HepG2 (cell line): ENCODE measurements around the gene LRFN2. TPM values are rescaled to one million over a fixed set of nuclear protein-coding genes. Genes with fewer than 3 reads are reported as not detected.
A peak's percentile ranks its signal among the peaks of the same experiment; 100 is the strongest.

Experiments used
- ATAC-seq: fragments of 200-7000 bp; cut with Tn5 transposase; 3 replicates; pipeline ENCODE4 v1.9.1; 2020; ENCODE audit warnings: mild to moderate bottlenecking, moderate library complexity
- BruUV-seq: library from RNA; stranded (reverse); fragments of 400-500 nt; replicated peaks from 2 replicates; lab custom pipeline; 2021; lab: Mats Ljungman, UMichigan
- CTCF ChIA-PET: fragments of 300-600 bp; formaldehyde crosslinking; extraction: SDS; loops from one replicate; lab custom pipeline; 2021; ENCODE audit warnings: low total read pairs, inconsistent platforms, low intra/inter-chr PET ratio; lab: Yijun Ruan, JAX
- POLR2A ChIA-PET: fragments of 350-600 bp; sonication (Branson Sonifier 250); formaldehyde crosslinking; loops from one replicate; lab custom pipeline; 2020; ENCODE audit warnings: antibody characterized with exemption, inconsistent platforms; lab: Yijun Ruan, JAX
- DNase-seq: peaks from one replicate; pipeline ENCODE4 v3.0.0-alpha.2; 2015; ENCODE audit warnings: low spot score
- FAIRE-seq: peaks from 3 replicates; lab custom pipeline; 2011; peaks lifted over from hg19 to GRCh38; lab: Jason Lieb, UNC
- H2AFZ ChIP-seq: one replicate; pipeline ENCODE4 v1.6.1; 2011; ENCODE audit warnings: low read length, inconsistent platforms
- H3K27ac ChIP-seq: fragments of 300-600 bp; 3 replicates; pipeline ENCODE4 v1.8.0; 2011; ENCODE audit warnings: mixed run types, mild to moderate bottlenecking, mixed read lengths, low read length, inconsistent platforms; ENCODE audit not compliant: insufficient read depth; ENCODE audit errors: extremely low read length
- H3K27me3 ChIP-seq, 2 experiments: fragments of 200-600 bp in 1 of 2; 2 replicates in 1 of 2; 3 replicates in 1 of 2; pipeline versions ENCODE4 v1.6.0 to v1.8.0; 2011; ENCODE audit warnings: low read length in 2 of 2, mild to moderate bottlenecking in 2 of 2, moderate library complexity in 2 of 2, inconsistent platforms in 1 of 2; ENCODE audit not compliant: insufficient read depth in 2 of 2, control insufficient read depth in 1 of 2
- H3K36me3 ChIP-seq, 2 experiments: fragments of 200-600 bp in 1 of 2; replicated peaks in 1 of 2; 2 replicates in 1 of 2; 3 replicates in 1 of 2; pipeline versions ENCODE4 v1.5.1 to v1.8.0; 2011; ENCODE audit warnings: low read length in 2 of 2, inconsistent platforms in 1 of 2; ENCODE audit not compliant: insufficient read depth in 2 of 2, control insufficient read depth in 1 of 2
- H3K4me1 ChIP-seq: 2 replicates; pipeline ENCODE4 v1.5.1; 2012; ENCODE audit warnings: low read length, inconsistent platforms; ENCODE audit not compliant: insufficient read depth
- H3K4me2 ChIP-seq: 2 replicates; pipeline ENCODE4 v1.6.0; 2011; ENCODE audit warnings: low read depth, low read length, inconsistent platforms
- H3K4me3 ChIP-seq, 3 experiments: fragments of 200-600 bp in 1 of 3; sonication (generic), shearing (Covaris generic) in 1 of 3; replicated peaks in 1 of 3; 2 replicates each; pipeline ENCODE4 v1.5.1; 2011 to 2016; ENCODE audit warnings: low read length in 3 of 3, inconsistent platforms in 2 of 3, low read depth in 2 of 3, mild to moderate bottlenecking in 2 of 3, control low read depth in 1 of 3, mixed read lengths in 1 of 3; ENCODE audit not compliant: insufficient read depth in 1 of 3
- H3K79me2 ChIP-seq: one replicate; pipeline ENCODE4 v1.6.1; 2011; ENCODE audit warnings: low read length, inconsistent platforms; ENCODE audit not compliant: insufficient read depth
- H3K9ac ChIP-seq: 2 replicates; pipeline ENCODE4 v1.6.0; 2011; ENCODE audit warnings: mild to moderate bottlenecking, low read depth, low read length, inconsistent platforms; ENCODE audit not compliant: insufficient read depth
- H3K9me3 ChIP-seq: 2 replicates; pipeline ENCODE4 v1.5.1; 2012; ENCODE audit warnings: mild to moderate bottlenecking, low read length
- H4K20me1 ChIP-seq: 2 replicates; pipeline ENCODE4 v1.6.0; 2011; ENCODE audit warnings: inconsistent platforms, mild to moderate bottlenecking, low read length, moderate library complexity; ENCODE audit not compliant: insufficient read depth
- EHMT2 ChIP-seq: fragments of 200-600 bp; sonication (generic); IDR thresholded peaks from 2 replicates; pipeline ENCODE4 v1.7.0; 2017; ENCODE audit warnings: antibody characterized with exemption, low read depth, low read length, borderline replicate concordance
- FOXM1 ChIP-seq: sonication (generic); formaldehyde crosslinking; IDR thresholded peaks from 2 replicates; pipeline ENCODE4 v1.5.0; 2020; ENCODE audit warnings: missing genetic modification reagents
- GATA4 ChIP-seq: sonication (generic); IDR thresholded peaks from 2 replicates; pipeline ENCODE4 v1.6.1; 2016; ENCODE audit warnings: antibody characterized with exemption, low read depth, borderline replicate concordance
- GRHL1 ChIP-seq: sonication (generic); formaldehyde crosslinking; conservative IDR thresholded peaks from 2 replicates; pipeline ENCODE4 v1.8.0; 2022; ENCODE audit warnings: missing genetic modification reagents
- HOXA7 ChIP-seq: sonication (generic); formaldehyde crosslinking; IDR thresholded peaks from 2 replicates; pipeline ENCODE4 v1.8.1; 2022; ENCODE audit warnings: mild to moderate bottlenecking, missing genetic modification reagents, moderate library complexity
- MLX ChIP-seq: IDR thresholded peaks from 2 replicates; pipeline ENCODE4 v1.6.1; 2016
- NFE2L2 ChIP-seq: fragments of 150-350 bp; IDR thresholded peaks from 2 replicates; pipeline ENCODE4 v1.6.1; 2014; ENCODE audit warnings: low read length
- PAWR ChIP-seq: sonication (generic); formaldehyde crosslinking; IDR thresholded peaks from 2 replicates; pipeline ENCODE4 v1.4.0; 2020; ENCODE audit warnings: missing genetic modification reagents, mild to moderate bottlenecking, borderline replicate concordance
- ZBTB10 ChIP-seq: sonication (generic); formaldehyde crosslinking; IDR thresholded peaks from 2 replicates; pipeline ENCODE4 v1.4.0; 2020; ENCODE audit warnings: missing genetic modification reagents, borderline replicate concordance
- ZNF256 ChIP-seq: sonication (generic); formaldehyde crosslinking; conservative IDR thresholded peaks from 2 replicates; pipeline ENCODE4 v1.4.0; 2020; ENCODE audit warnings: missing genetic modification reagents
- ZNF30 ChIP-seq: sonication (generic); formaldehyde crosslinking; IDR thresholded peaks from 2 replicates; pipeline ENCODE4 v1.5.0; 2020; ENCODE audit warnings: mild to moderate bottlenecking, missing genetic modification reagents
- ZNF652 ChIP-seq: IDR thresholded peaks from 2 replicates; pipeline ENCODE4 v1.6.1; 2016; ENCODE audit warnings: low read depth, borderline replicate concordance
- WGBS: methylation state at CpG from one replicate; pipeline ENCODE4 v1.1.6; 2017; ENCODE audit warnings: low lambda C conversion rate; 5-methylcytosine and 5-hydroxymethylcytosine counted together
- in situ Hi-C: cut with HindIII; loops from 2 replicates; pipeline ENCODE4 v1.10.0; 2017; ENCODE audit warnings: low pct_unique_long_range_greater_than_20kb; ENCODE audit not compliant: extremely low pct_ligation_motif_present
- intact Hi-C: fragments of 100-400 bp; cut with micrococcal nuclease; formaldehyde crosslinking; loops from one replicate; pipeline ENCODE4 v1.10.0; 2022; ENCODE audit not compliant: unreplicated experiment
- polyA plus RNA-seq, 8 experiments: library from polyadenylated mRNA; depleted of rRNA in 3 of 8; stranded (reverse) in 7 of 8; unstranded in 1 of 8; fragments of >200 nt; fragmentation: Illumina TruSeq in 4 of 8; extraction: Trizol in 4 of 8; gene quantifications; 2 replicates each; pipeline versions ENCODE4 v1.2.1 to v1.2.3, GENCODE V29; 2011 to 2016; ENCODE audit warnings: low read depth in 4 of 8, missing spikeins in 1 of 8, mixed read lengths in 1 of 8; ENCODE audit not compliant: insufficient read depth in 1 of 8
- total RNA-seq, 5 experiments: library from RNA; depleted of rRNA; stranded (reverse); fragments of >200 nt; fragmentation: Illumina TruSeq; extraction: Trizol; gene quantifications; 2 replicates each; pipeline ENCODE4 v1.2.3, GENCODE V29; 2016; ENCODE audit warnings: low read depth in 1 of 5

The LRFN2 gene
- total and polyA plus RNA-seq, 2 of the 13 experiments (the other 11 are each of a cell fraction or from before 2014, with no cell fraction given), result not detected

GRCh38 chr6:40426346-40427066 lies 160.7 kb downstream of the LRFN2 start:
- H3K27ac ChIP-seq, result no peak overlapping the region
- CTCF ChIA-PET, result no interaction called here
- H3K9me3 ChIP-seq, result no peaks in the 10 kb centered on the region
- H3K4me2 ChIP-seq, result no peak overlapping the region
- no peaks in the 10 kb centered on the region for H3K27me3 ChIP-seq
- intact Hi-C loops (no loop called here), in situ Hi-C loops (no loop called here)
- BruUV-seq, result no TSS peak
- H3K4me1 ChIP-seq, result no peaks in the 10 kb centered on the region
- H2AFZ ChIP-seq, result no peak overlapping the region
- H3K79me2 ChIP-seq, result no peaks in the 10 kb centered on the region
- WGBS, result 35% methylated on average over 7 of the region's 7 CpGs
- no peak for FAIRE-seq
- H3K9ac ChIP-seq, result no peak overlapping the region
- no peak overlapping the region for H3K4me3 ChIP-seq
- ATAC-seq, result no peak
- H3K36me3 ChIP-seq, result no peaks in the 10 kb centered on the region
- TF ChIP-seq NFE2L2 (peak; percentile 69), GRHL1 (CRISPR knock-in tag) (no peak), ZNF30 (CRISPR knock-in tag) (no peak)
- POLR2A ChIA-PET, result no interaction called here
- H4K20me1 ChIP-seq, result no peaks in the 10 kb centered on the region
- DNase-seq, result no peak

GRCh38 chr6:40425192-40425919 lies 161.8 kb downstream of the LRFN2 start:
- ChIA-PET CTCF (no interaction called here), POLR2A (no interaction called here)
- BruUV-seq, result no TSS peak
- Histone ChIP-seq H3K27ac (no peak overlapping the region), H3K9me3 (no peaks in the 10 kb centered on the region), H3K9ac (no peak overlapping the region), H3K36me3 (no peaks in the 10 kb centered on the region), H3K27me3 (no peaks in the 10 kb centered on the region), H3K79me2 (no peaks in the 10 kb centered on the region), H3K4me1 (no peaks in the 10 kb centered on the region), H2AFZ (no peak overlapping the region), H3K4me2 (no peak overlapping the region), H3K4me3 (no peak overlapping the region), H4K20me1 (no peaks in the 10 kb centered on the region)
- no peak for DNase-seq
- FAIRE-seq, result no peak
- in situ Hi-C loops, result no loop called here
- intact Hi-C loops, result no loop called here
- no peak for ATAC-seq
- WGBS, result 11% methylated on average over 4 of the region's 4 CpGs
- TF ChIP-seq PAWR (CRISPR knock-in tag), result no peak
- TF ChIP-seq HOXA7, result no peak
- TF ChIP-seq ZNF652 (CRISPR knock-in tag), result no peak
- TF ChIP-seq ZBTB10, result no peak
- no peak for TF ChIP-seq FOXM1 (CRISPR knock-in tag)
- TF ChIP-seq GATA4, result no peak
- TF ChIP-seq MLX, result no peak
- no peak for TF ChIP-seq ZNF256 (CRISPR knock-in tag)
- no peak for TF ChIP-seq EHMT2
